Thyroid gland (tissue), 4 donors: ENCODE results near the gene GPS1.

Experiments used
- POLR2A ChIP-seq, 2 donors: fragments of 450-650 bp; IDR thresholded peaks; one replicate each; pipeline ENCODE4 v1.6.1; 2017; ENCODE audit warnings: antibody characterized with exemption in 2 of 2, mild to moderate bottlenecking in 2 of 2, moderate library complexity in 1 of 2
- TF ChIP-seq, protein P1 (sequence below), 6 experiments: fragments of 200-600 bp in 3 of 6; fragments of 450-650 bp in 3 of 6; sonication (generic) in 3 of 6; IDR thresholded peaks; one replicate each; pipeline ENCODE4 v1.5.1; 2016 to 2019; ENCODE audit warnings: antibody characterized with exemption in 6 of 6, mild to moderate bottlenecking in 2 of 6, inconsistent platforms in 1 of 6, moderate library complexity in 1 of 6

DNA sequence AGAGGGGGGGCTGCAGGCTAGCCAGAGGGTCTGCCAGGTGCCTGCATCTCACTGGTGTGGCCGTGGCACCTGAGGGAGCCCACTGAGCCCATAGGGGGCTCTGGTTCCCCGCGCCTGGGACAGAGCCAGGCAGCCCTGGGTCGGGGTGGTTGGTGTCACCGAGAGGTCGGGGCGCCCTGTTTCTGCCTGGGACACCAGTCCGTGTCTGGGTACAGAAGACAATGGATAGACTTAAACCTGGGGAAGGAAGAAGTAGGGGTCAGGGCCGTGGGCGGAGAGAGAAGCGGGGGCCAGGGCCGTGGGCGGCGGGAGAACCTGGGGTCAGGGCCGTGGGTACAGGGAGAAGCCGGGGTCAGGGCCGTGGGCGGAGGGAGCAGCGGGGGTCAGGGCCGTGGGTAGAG, 3.1 kb upstream of the GPS1 start:
- TF ChIP-seq, protein P1, sequence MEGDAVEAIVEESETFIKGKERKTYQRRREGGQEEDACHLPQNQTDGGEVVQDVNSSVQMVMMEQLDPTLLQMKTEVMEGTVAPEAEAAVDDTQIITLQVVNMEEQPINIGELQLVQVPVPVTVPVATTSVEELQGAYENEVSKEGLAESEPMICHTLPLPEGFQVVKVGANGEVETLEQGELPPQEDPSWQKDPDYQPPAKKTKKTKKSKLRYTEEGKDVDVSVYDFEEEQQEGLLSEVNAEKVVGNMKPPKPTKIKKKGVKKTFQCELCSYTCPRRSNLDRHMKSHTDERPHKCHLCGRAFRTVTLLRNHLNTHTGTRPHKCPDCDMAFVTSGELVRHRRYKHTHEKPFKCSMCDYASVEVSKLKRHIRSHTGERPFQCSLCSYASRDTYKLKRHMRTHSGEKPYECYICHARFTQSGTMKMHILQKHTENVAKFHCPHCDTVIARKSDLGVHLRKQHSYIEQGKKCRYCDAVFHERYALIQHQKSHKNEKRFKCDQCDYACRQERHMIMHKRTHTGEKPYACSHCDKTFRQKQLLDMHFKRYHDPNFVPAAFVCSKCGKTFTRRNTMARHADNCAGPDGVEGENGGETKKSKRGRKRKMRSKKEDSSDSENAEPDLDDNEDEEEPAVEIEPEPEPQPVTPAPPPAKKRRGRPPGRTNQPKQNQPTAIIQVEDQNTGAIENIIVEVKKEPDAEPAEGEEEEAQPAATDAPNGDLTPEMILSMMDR (IDR thresholded peaks at IDR 0.05), result no peak
- TF ChIP-seq POLR2A (IDR thresholded peaks at IDR 0.05), result no peak
